NCI-H1694 (cell line): ENCODE data around the gene KRT26.
"Not testable (repeated sequence)": the region's sequence is repeated elsewhere in the genome, so short reads cannot be mapped to it uniquely, and the experiment has no call there.

ENCODE experiments used
- DNase-seq: peaks from one replicate; lab custom pipeline; 2025; lab: John Stamatoyannopoulos, UW

The KRT26 gene

DNA sequence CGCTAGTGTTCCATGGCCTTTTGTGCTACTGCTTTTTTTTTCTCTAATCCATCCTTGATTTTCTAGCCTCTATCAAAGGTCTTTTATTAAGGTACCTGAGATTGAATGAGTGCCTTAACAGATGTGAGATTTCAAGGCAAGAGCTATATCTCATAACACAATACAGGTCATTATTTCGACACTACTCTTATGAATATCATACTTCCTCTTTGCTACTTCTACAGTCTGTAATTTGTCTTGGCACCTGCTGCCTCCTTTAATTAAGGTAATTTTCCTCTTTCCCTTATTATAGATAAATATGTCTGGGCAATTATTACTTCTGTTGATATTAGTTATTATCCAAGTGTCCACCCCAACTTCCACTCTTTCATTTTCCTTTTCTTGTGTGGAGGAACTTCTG is 22.5 kb upstream of the KRT26 start:
- no peak for DNase-seq

GRCh38 chr17:40793832-40794231 is 21.8 kb upstream of the KRT26 start:
- no peak for DNase-seq

GRCh38 chr17:40791787-40792436 is 19.9 kb upstream of the KRT26 start:
- peak; percentile 3 for DNase-seq

GRCh38 chr17:40791111-40791510 is 19.1 kb upstream of the KRT26 start:
- no peak for DNase-seq

- no peak for DNase-seq
These were observed 10.4 kb upstream of the KRT26 start, which contains the start of gene KRT27 for GRCh38 chr17:40782450-40782849. KRT27 (minus strand) TSS chr17:40782550; CDS start chr17:40782493, 57 bp downstream.

GRCh38 chr17:40779181-40779909 is 7.3 kb upstream of the KRT26 start:
- no peak for DNase-seq

DNA sequence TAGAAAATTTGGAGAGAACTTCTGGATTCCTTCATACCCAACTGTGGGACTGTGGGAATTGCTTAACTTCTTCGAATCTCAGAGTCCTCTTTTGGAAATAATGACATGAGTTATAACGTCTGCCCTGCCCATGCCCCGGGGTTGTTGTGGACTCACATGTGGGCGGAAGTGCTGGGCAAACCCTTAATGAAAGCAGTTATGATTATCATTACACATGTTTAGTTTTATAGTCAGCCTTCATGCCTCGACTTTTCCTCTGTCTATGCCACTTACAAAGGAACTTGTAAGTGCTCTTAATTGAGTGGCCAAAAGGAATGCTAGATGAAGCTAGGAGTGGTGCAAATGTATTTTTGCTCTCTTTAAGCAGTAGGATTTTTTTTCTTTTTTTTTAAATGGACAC is 6.5 kb upstream of the KRT26 start:
- DNase-seq, result no peak

- DNase-seq, result no peak
These were observed 6.0 kb upstream of the KRT26 start for GRCh38 chr17:40777971-40778370.

DNA sequence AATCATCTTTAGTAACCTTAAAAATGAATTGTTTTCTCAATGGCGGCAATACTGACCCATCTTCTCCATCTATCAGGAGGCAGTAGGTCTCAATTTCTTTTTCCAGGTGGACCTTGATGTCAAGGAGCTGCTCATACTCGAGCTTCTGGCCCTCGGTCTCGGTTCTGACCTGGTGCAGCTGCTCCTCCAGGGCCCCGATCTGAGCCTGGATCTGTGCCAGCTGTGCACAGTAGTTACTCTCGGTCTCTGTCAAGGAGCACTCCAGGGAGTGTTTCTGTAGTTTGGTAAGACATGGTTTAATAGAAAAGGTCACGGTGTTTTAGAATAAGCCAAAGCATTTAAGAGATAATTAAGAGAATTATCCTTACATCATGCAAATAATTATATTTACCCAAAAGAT is 5.5 kb upstream of the KRT26 start:
- DNase-seq, result no peak

DNA sequence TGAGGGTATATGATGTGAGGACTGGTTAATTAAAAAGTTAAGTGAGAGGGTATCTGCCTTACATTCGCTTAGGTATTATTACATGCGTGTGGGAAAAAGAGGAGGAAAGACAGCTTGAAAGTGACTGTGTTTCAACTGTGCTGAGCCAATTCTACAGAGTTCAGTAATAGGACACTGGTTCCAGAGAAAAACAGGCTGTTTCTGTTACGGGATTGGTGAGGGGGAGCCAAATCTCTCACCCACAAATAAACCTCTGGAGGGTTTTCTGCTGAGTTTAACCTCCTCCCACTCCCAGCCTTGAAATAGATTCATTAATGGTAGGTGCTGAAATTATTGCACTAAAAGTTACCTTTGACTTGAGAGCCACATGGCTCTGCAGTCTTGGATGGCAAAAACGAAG is 3.9 kb upstream of the KRT26 start:
- no peak for DNase-seq

DNA sequence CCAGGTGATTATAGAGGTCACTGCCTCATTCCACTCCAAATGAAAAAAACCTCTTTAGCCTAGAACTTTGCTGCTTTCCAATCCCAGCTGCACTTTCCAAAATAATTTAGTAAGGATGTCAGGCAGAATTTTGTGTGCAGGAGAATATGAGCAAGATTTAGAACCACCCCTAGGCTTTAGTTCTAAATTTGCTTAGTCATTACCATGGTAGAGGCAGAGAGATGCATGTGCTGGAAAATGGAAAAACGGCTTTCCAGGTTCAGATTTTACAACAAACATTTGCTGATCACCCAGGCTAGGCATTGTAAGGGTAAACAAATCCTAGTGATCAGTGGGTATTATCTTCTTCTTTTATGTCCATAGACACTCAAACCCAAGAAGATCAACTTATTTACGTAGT is 6.3 kb downstream of the KRT26 start:
- DNase-seq, result no peak

GRCh38 chr17:40763752-40764151 is 8.2 kb downstream of the KRT26 start:
- DNase-seq, result no peak

DNA sequence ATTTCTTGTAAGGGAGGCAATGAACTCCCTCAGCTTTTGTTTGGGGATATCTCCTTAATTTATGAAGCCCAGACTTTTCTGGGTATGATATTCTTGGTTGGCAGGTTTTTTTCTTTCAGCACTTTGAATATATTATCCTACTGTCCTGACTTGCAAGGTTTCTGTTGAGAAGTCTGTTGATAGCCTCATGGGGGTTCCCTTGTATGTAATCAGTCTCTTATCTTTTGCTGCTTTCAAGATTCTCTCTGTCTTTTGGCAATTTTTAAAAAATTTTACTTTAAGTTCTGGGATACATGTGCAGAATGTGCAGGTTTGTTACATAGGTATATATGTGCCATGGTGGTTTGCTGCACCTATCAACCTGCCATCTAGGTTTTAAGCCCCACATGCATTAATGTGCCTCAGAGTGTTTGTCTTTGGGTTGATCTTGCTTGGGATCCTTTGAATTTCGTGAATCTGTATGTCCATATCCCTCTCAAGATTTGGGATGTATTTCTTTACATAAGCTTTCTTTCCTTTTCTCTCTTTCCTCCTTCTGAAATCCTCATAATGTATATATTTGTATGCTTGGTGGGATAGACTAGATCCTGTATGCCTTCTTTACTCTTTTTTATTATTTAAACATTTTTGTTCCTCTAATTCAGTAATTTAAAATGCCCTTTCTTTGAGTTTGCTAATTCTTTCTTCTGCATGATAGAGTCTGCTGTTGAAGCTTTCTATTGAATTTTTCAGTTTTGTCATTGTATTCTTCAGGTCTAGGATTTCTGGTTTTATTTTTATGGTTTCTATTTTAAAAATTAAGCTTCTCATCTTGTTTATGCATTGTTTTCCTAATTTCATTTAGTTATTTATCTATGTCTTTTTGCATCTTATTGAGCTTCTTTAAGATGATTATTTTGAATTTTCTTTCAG is 11.6 kb downstream of the KRT26 start:
- no peak for DNase-seq

DNA sequence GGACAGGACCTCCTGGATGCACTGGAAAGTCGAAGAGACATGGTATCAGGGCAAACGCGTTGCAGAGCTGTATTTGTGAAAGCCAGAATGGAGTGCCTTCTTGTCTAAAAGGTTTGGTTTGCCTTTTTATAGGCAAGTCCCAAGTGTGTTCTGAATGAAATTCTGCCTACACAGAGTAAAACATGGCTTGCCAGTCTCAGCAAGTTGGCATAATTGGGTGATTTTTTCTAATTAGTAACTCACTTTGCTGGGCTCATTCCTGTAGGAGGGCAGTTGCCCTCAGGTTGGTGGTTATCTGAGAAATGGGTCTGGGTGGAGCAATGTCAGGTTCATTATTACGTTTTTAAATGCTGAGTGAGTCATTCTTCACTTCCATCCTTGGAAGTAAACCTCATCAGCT is 16.8 kb downstream of the KRT26 start, which contains the start of gene KRT25:
Gene KRT25, minus strand, starts transcription at position 101 of the 400 bp plus-strand sequence. Its CDS starts 60 bp downstream, at position 41.
- DNase-seq, result no peak

GRCh38 chr17:40753804-40754203 is 18.2 kb downstream of the KRT26 start:
- DNase-seq, result no peak

DNA sequence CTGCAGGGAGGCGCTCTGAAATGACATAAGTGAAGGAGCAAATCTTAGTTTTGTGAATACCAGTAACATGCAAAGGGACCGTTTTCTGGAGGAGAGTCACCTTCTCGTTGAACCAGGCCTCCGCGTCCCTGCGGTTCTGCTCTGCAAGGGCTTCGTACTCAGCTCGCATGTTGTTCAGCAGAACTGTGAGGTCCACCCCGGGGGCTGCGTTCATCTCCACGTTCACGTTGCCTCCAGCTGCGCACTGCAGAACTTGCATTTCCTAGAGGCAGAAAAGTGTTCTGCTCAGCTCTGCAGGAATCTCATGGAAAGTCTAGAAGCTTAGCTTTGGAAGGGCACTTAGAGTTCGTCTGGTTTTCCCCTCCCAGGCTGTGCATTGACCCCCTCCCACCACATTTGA is 20.9 kb downstream of the KRT26 start:
- no peak for DNase-seq

DNA sequence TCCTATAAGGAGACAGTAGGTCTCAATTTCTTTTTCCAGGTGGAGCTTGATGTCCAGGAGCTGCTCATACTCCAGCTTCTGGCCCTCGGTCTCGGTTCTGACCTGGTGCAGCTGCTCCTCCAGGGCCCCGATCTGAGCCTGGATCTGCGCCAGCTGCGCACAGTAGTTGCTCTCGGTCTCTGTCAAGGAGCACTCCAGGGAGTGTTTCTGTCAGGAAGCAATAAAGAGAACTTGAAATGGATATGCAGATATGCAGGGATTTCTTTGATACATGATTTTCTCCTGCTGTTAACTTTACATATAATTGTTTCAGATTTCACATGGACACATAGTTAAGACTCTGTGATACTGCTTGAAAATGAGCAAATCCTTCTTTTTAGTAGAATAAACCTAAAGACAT is 21.6 kb downstream of the KRT26 start:
- no peak for DNase-seq

DNA sequence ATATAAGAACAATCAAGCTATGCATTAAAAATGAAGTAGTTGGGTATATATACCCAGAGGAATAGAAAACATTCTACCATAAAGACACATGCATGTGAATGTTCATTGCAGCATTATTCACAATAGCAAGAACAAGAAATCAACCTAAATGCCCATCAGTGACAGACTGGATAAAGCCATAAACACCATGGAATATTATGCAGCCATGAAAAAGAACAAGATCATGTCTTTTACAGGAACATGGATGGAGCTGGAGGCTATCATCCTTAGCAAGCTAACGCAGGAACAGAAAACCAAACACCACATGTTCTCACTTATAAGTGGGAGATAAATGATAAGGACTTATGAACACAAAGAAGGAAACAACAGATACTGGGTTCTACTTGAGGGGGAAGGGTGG is 23.3 kb downstream of the KRT26 start:
- not testable (repeated sequence) for DNase-seq

- DNase-seq, result no peak
These were observed 33.4 kb downstream of the KRT26 start for GRCh38 chr17:40738553-40738952.

- DNase-seq, result no peak
These were observed 37.0 kb downstream of the KRT26 start for GRCh38 chr17:40735016-40735415.

- DNase-seq, result no peak
These were observed 38.0 kb downstream of the KRT26 start for GRCh38 chr17:40734018-40734417.

DNA sequence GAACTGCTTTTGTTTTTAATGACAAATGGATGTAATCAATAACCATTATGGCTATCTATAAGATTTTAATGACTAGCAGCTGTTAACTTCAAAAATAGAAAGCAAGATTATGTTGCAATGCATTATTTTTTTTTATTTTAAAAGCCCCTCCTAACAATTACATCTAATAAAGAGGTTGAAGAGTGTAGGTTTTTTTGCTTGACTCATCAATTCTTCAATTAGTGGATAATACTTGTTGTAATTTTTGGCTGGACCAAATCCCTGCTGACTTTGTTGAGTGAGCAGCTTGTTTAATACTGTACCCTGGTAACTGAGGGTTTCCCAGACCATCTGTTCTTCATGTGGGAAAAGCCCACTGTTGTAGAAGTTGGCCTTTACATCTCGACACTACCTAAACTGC is 41.0 kb downstream of the KRT26 start:
- no peak for DNase-seq
